ENCODE data around the gene SERPINA4. TPM values are rescaled to one million over a fixed set of nuclear protein-coding genes. Genes with fewer than 3 reads are reported as not detected.

SERPINA4 gene
- total RNA-seq, 2 donors from 2014 or later, result not detected

GRCh38 chr14:94586635-94587034 is 25.4 kb downstream of the SERPINA4 start:
- TF ChIP-seq CTCF (conservative IDR thresholded peaks at IDR 0.05), result no peak
- Mint-ChIP-seq H3K4me3 (no peak overlapping the region), H3K4me1 (peaks cover 11% of the 10 kb centered on the region), H3K27me3 (ENCODE audit: insufficient read depth) (peaks cover 9% of the 10 kb centered on the region), H3K9me3 (peaks cover 5% of the 10 kb centered on the region), H3K36me3 (ENCODE audit: low read depth) (peaks cover 3% of the 10 kb centered on the region), H3K27ac (no peak overlapping the region)
- WGBS, 2 experiments (ENCODE audit: insufficient coverage in 1 of 2, insufficient read length in 1 of 2), result 85 to 90% methylated on average over 2 to 4 of the region's 4 CpGs
- H3K27me3 ChIP-seq (ENCODE audit: control insufficient read depth, insufficient read depth, low read length, poor library complexity, severe bottlenecking), result no peaks in the 10 kb centered on the region
- H3K4me3 ChIP-seq (ENCODE audit: low read length), result no peak overlapping the region
- peaks cover 9% of the 10 kb centered on the region for H3K4me1 ChIP-seq (ENCODE audit: control insufficient read depth, insufficient read depth, low read length)
- no peaks in the 10 kb centered on the region for H3K36me3 ChIP-seq (ENCODE audit: control insufficient read depth, insufficient read depth, low read length)
- H3K9me3 ChIP-seq (ENCODE audit: control insufficient read depth, low read length), result peaks cover 14% of the 10 kb centered on the region
- no peak overlapping the region for H3K9ac ChIP-seq (ENCODE audit: extremely low read depth, low read length, poor library complexity, severe bottlenecking)
- H3K27ac ChIP-seq (ENCODE audit: low read depth, low read length), result no peak overlapping the region
- DNase-seq, result no peak

- Mint-ChIP-seq H3K9me3 (peaks cover 3% of the 10 kb centered on the region), H3K36me3 (ENCODE audit: low read depth) (peaks cover 3% of the 10 kb centered on the region), H3K4me1 (peaks cover 11% of the 10 kb centered on the region), H3K27me3 (ENCODE audit: insufficient read depth) (peaks cover 10% of the 10 kb centered on the region), H3K27ac (no peak overlapping the region), H3K4me3 (no peak overlapping the region)
- Histone ChIP-seq H3K4me3 (ENCODE audit: low read length) (no peak overlapping the region), H3K9me3 (ENCODE audit: control insufficient read depth, low read length) (peaks cover 14% of the 10 kb centered on the region), H3K4me1 (ENCODE audit: control insufficient read depth, insufficient read depth, low read length) (peaks cover 9% of the 10 kb centered on the region), H3K9ac (ENCODE audit: extremely low read depth, low read length, poor library complexity, severe bottlenecking) (no peak overlapping the region), H3K27me3 (ENCODE audit: control insufficient read depth, insufficient read depth, low read length, poor library complexity, severe bottlenecking) (no peaks in the 10 kb centered on the region), H3K36me3 (ENCODE audit: control insufficient read depth, insufficient read depth, low read length) (no peaks in the 10 kb centered on the region), H3K27ac (ENCODE audit: low read depth, low read length) (no peak overlapping the region)
- TF ChIP-seq CTCF (conservative IDR thresholded peaks at IDR 0.05), result no peak
- 76 to 100% methylated on average over 1 to 3 of the region's 4 CpGs for WGBS, 2 experiments (ENCODE audit: insufficient coverage in 1 of 2, insufficient read length in 1 of 2)
- no peak for DNase-seq
These were observed 27.1 kb downstream of the SERPINA4 start for GRCh38 chr14:94588311-94588710.

GRCh38 chr14:94591073-94591472 is 29.8 kb downstream of the SERPINA4 start:
- H3K27me3 ChIP-seq (ENCODE audit: control insufficient read depth, insufficient read depth, low read length, poor library complexity, severe bottlenecking), result no peaks in the 10 kb centered on the region
- H3K36me3 ChIP-seq (ENCODE audit: control insufficient read depth, insufficient read depth, low read length), result no peaks in the 10 kb centered on the region
- Mint-ChIP-seq H3K27me3 (ENCODE audit: insufficient read depth) (peaks cover 12% of the 10 kb centered on the region), H3K9me3 (no peaks in the 10 kb centered on the region), H3K36me3 (ENCODE audit: low read depth) (no peaks in the 10 kb centered on the region), H3K4me3 (no peak overlapping the region), H3K27ac (no peak overlapping the region), H3K4me1 (peaks cover 4% of the 10 kb centered on the region)
- no peak for TF ChIP-seq CTCF (conservative IDR thresholded peaks at IDR 0.05)
- no peak overlapping the region for H3K4me3 ChIP-seq (ENCODE audit: low read length)
- H3K27ac ChIP-seq (ENCODE audit: low read depth, low read length), result no peak overlapping the region
- no peaks in the 10 kb centered on the region for H3K9me3 ChIP-seq (ENCODE audit: control insufficient read depth, low read length)
- no peak overlapping the region for H3K9ac ChIP-seq (ENCODE audit: extremely low read depth, low read length, poor library complexity, severe bottlenecking)
- DNase-seq, result no peak
- H3K4me1 ChIP-seq (ENCODE audit: control insufficient read depth, insufficient read depth, low read length), result no peaks in the 10 kb centered on the region

Data from endodermal cell (in vitro differentiated cells).